ENCODE measurements around the gene SHROOM1. TPM values are rescaled to one million over a fixed set of nuclear protein-coding genes. Genes with fewer than 3 reads are reported as not detected.
"Not testable (repeated sequence)": the region's sequence is repeated elsewhere in the genome, so short reads cannot be mapped to it uniquely, and the experiment has no call there.

SHROOM1 gene
- total RNA-seq, 2 experiments from 2014 or later: 2.5 to 2.7 TPM

GRCh38 chr5:132866342-132867045 is 36.0 kb upstream of the SHROOM1 start, which contains the start of the genes GDF9 and UQCRQ:
Gene GDF9, minus strand, starts transcription at chr5:132866469. Its CDS starts 1,936 bp downstream, at chr5:132864533.
Gene UQCRQ, plus strand, starts transcription at chr5:132866642. Its CDS starts 240 bp downstream, at chr5:132866882.
- Mint-ChIP-seq H3K27me3 (no peaks in the 10 kb centered on the region), H3K27ac (peak within 1 kb of the TSS; percentile 94), H3K4me3 (peak within 1 kb of the TSS; percentile 96), H3K9me3 (no peaks in the 10 kb centered on the region), H3K36me3 (ENCODE audit: low read depth) (peaks cover 30% of the 10 kb centered on the region), H3K4me1 (peaks cover 31% of the 10 kb centered on the region)
- DNase-seq: peak; percentile 93
- POLR2A ChIA-PET: interaction anchor here (0.5 to 4.0 kb wide), 15 partner anchors 10 to 455 kb away, joined by 3 to 25 read pairs (median 3); partner anchors contain the start of genes AFF4, HSPA4, IRF1 and KIF3A
- CTCF ChIA-PET: interaction anchor here (0.9 to 2.0 kb wide), 6 partner anchors 14 to 339 kb away, joined by 3 to 7 read pairs (median 4); partner anchors contain the start of gene SHROOM1

DNA sequence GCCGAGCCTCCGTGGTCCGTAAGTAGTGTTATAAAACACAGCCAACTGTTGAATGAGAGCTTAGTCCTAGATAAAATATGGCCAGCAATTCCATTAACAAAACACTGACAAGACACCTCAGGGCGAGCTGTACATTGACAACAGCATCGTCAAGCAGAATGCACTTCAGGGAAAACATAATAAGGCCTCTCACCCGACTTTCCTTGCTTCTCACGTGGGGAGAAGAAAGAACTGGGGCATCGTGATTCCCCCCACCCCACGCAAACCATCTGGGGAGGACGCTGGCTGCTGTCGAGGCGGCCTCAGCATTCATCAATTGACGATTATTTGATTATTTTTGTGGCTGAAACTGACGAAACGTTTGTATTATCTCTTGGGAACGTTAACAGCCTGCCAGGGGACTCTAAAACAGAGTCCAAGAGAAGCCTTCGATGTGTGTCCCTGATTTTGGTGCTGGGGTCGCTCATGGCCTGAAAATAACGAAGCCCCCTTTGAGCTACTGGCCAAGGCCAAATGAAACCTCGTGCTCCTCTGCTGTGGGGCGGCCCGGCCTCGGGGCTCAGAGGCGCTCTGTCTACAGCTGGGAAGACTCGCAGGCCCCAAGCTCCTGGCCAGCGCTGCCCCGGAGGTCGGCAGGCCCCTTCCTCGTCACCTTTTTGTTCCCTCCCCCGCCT is 35.4 kb upstream of the SHROOM1 start:
- ChIA-PET POLR2A (interaction anchor here (0.5 to 4.0 kb wide), 14 partner anchors 9 to 1317 kb away, joined by 3 to 25 read pairs (median 3); partner anchors contain the start of genes AFF4, HSPA4, KIF3A and SOWAHA), CTCF (interaction anchor here (0.9 to 2.0 kb wide), 5 partner anchors 18 to 339 kb away, joined by 3 to 7 read pairs (median 4); partner anchors contain the start of gene SHROOM1)
- H3K27ac Mint-ChIP-seq: peak overlapping the region; percentile 94
- H3K4me1 Mint-ChIP-seq: peaks cover 31% of the 10 kb centered on the region
- no peak for DNase-seq
- H3K9me3 Mint-ChIP-seq: no peaks in the 10 kb centered on the region
- H3K27me3 Mint-ChIP-seq: no peaks in the 10 kb centered on the region
- peak overlapping the region; percentile 96 for H3K4me3 Mint-ChIP-seq
- H3K36me3 Mint-ChIP-seq (ENCODE audit: low read depth): peaks cover 27% of the 10 kb centered on the region

DNA sequence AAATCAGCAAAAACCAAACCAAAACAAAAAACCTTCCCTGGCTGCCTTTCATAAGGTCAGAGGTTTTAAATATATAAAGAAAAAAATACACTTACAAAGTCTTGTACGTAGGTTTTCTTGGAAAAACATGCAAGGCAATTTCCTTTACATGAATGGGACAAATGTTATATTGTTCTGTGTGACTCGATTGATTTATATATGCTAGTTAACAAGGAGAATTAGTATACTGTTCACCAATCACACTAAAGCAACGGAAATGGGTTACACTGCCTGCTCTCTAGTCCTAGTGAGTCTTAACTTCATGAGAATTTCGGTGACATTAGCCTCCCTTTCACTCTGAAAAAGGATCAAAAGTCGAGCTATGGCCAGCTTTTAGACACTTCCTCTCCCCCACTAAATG is 30.3 kb upstream of the SHROOM1 start:
- no peaks in the 10 kb centered on the region for H3K9me3 Mint-ChIP-seq
- H3K4me3 Mint-ChIP-seq: no peak overlapping the region
- H3K4me1 Mint-ChIP-seq: peaks cover 13% of the 10 kb centered on the region
- no peak overlapping the region for H3K27ac Mint-ChIP-seq
- H3K36me3 Mint-ChIP-seq (ENCODE audit: low read depth): no peaks in the 10 kb centered on the region
- DNase-seq: no peak
- POLR2A ChIA-PET: no interaction called here
- CTCF ChIA-PET: interaction anchor here (0.7 to 2.4 kb wide), 3 partner anchors 23 to 53 kb away, joined by 3 to 8 read pairs (median 8); no protein-coding TSS in a partner anchor
- H3K27me3 Mint-ChIP-seq: peaks cover 1% of the 10 kb centered on the region

DNA sequence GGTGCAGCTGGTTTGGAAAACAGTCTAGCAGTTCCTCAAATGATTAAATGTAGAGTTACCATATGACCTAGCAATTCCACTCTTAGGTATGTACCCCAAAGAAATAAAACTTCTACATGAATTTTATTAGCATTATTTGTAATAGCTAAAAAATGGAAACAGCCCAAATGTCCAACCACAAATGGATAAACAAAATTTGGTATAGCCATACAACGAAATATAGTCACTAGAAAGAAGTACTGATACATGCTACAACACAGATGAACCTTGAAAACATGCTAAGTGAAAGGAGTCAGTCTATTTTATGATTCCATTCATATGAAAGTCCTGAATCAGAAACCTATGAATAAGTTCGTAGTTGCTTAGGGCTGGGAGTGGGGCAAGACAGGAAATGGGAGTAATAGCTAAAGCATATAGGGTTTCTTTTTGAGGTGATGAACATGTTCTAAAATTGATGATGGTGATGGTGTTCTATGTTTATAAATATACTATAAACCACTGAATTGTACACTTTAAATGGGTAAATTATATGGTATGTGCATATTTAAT is 29.5 kb upstream of the SHROOM1 start:
- POLR2A ChIA-PET: no interaction called here

DNA sequence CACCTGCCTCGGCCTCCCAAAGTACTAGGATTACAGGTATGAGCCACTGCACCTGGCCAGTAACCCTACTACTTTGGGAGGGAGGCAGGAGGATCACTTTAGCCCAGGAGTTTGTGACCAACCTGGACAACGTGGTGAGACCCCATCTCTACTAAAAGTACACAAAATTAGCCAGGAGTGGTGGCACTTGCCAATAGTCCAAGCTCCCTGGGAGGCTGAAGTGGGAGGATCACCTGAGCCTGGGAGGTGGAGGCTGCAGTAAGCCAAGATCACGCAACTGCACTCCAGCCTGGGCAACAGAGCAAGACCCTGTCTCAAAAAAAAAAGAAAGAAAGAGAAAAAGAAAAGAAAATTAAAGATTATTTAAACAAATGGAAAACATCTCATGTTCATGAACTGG is 25.6 kb upstream of the SHROOM1 start:
- Mint-ChIP-seq H3K4me3 (no peak overlapping the region), H3K4me1 (peaks cover 8% of the 10 kb centered on the region), H3K9me3 (no peaks in the 10 kb centered on the region), H3K36me3 (ENCODE audit: low read depth) (no peaks in the 10 kb centered on the region), H3K27me3 (peaks cover 8% of the 10 kb centered on the region), H3K27ac (no peak overlapping the region)
- ChIA-PET CTCF (no interaction called here), POLR2A (interaction anchor here (0.6 to 0.9 kb wide), 2 partner anchors 28 to 100 kb away, joined by 3 read pairs; no protein-coding TSS in a partner anchor)
- DNase-seq: peak; percentile 2

More for the DNA sequence above, 29.5 kb upstream of the SHROOM1 start:
- CTCF ChIA-PET: interaction anchor here (0.7 to 2.4 kb wide), 2 partner anchors 23 to 52 kb away, joined by 3 to 8 read pairs; no protein-coding TSS in a partner anchor
- Mint-ChIP-seq H3K9me3 (no peaks in the 10 kb centered on the region), H3K4me3 (no peak overlapping the region), H3K27ac (no peak overlapping the region), H3K27me3 (peaks cover 1% of the 10 kb centered on the region), H3K36me3 (ENCODE audit: low read depth) (no peaks in the 10 kb centered on the region), H3K4me1 (peaks cover 8% of the 10 kb centered on the region)
- DNase-seq: no peak

DNA sequence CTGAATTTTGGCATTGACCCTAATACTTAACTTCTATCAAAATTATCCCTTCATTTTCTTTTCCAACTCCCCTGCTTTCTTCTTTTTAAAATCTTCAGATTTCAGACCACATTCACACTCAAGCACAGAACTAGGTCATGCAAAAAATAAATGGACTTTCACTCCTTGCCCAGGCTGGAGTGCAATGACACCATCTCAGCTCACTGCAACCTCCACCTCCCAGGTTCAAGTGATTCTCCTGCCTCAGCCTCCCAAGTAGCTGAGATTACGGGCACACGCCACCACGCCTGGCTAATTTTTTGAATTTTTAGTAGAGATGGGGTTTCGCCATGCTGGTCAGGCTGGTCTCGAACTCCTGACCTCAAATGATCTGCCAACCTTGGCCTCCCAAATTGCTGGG is 24.5 kb upstream of the SHROOM1 start:
- CTCF ChIA-PET: interaction anchor here (0.7 to 1.5 kb wide), 4 partner anchors 9 to 35 kb away, joined by 3 to 6 read pairs (median 3); no protein-coding TSS in a partner anchor
- H3K4me3 Mint-ChIP-seq; POLR2A ChIA-PET; H3K4me1 Mint-ChIP-seq; H3K9me3 Mint-ChIP-seq; H3K27ac Mint-ChIP-seq; H3K36me3 Mint-ChIP-seq (ENCODE audit: low read depth); H3K27me3 Mint-ChIP-seq: not testable (repeated sequence)
- DNase-seq: peak; percentile 4

DNA sequence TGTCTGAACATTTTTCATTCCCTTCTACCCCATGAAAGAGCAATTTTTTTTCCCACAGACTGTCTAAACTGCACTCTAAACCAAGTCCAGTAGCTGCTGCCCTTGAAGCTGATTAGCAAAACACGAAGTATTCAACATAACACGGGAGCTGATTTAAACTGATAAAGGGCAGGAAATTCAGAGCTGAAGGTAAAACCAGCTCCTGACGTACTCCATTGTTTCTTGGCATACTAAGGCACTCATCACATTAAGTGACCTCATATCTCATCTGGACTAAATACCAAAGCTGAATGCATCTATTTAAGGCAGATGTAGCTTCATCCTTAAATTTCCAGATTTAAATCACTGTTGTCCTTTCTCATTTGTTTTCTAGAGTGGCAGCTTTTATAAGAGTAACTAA is 23.9 kb upstream of the SHROOM1 start:
- no peak for DNase-seq
- ChIA-PET CTCF (interaction anchor here (0.7 to 1.5 kb wide), 4 partner anchors 10 to 34 kb away, joined by 3 to 6 read pairs (median 3); no protein-coding TSS in a partner anchor), POLR2A (no interaction called here)
- Mint-ChIP-seq H3K36me3 (ENCODE audit: low read depth) (no peaks in the 10 kb centered on the region), H3K4me1 (peaks cover 2% of the 10 kb centered on the region), H3K27me3 (peaks cover 8% of the 10 kb centered on the region), H3K27ac (no peak overlapping the region), H3K9me3 (no peaks in the 10 kb centered on the region), H3K4me3 (no peak overlapping the region)

GRCh38 chr5:132853790-132854189 is 23.3 kb upstream of the SHROOM1 start:
- H3K9me3 Mint-ChIP-seq: no peaks in the 10 kb centered on the region
- no peaks in the 10 kb centered on the region for H3K36me3 Mint-ChIP-seq (ENCODE audit: low read depth)
- ChIA-PET CTCF (interaction anchor here (0.6 to 1.7 kb wide), 4 partner anchors 10 to 593 kb away, joined by 3 to 7 read pairs (median 5); no protein-coding TSS in a partner anchor), POLR2A (no interaction called here)
- peaks cover 8% of the 10 kb centered on the region for H3K27me3 Mint-ChIP-seq
- no peak for DNase-seq
- no peak overlapping the region for H3K4me3 Mint-ChIP-seq
- H3K4me1 Mint-ChIP-seq: peaks cover 2% of the 10 kb centered on the region
- no peak overlapping the region for H3K27ac Mint-ChIP-seq

DNA sequence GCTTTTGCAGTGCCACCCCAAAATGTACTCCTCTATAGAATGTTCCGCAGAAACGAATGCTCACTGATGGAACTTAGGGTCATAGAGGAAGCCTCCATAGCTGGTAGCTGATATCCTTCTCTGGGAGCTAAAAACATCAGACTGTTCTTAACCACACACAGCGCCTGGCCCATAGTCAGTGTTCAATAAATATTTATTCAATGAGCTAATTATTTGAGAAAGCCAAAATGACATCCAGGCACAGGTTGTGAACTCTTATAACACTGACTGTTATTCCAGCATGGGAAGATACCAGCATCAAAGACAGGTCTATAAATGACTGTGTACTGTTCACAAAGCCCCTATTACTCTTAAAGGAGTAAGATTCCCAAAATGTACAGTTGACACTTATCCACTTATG is 22.9 kb upstream of the SHROOM1 start:
- no peaks in the 10 kb centered on the region for H3K36me3 Mint-ChIP-seq (ENCODE audit: low read depth)
- CTCF ChIA-PET: interaction anchor here (0.6 to 1.7 kb wide), 2 partner anchors 33 to 593 kb away, joined by 4 to 7 read pairs; no protein-coding TSS in a partner anchor
- H3K27me3 Mint-ChIP-seq: peaks cover 8% of the 10 kb centered on the region
- no peak for DNase-seq
- H3K9me3 Mint-ChIP-seq: no peaks in the 10 kb centered on the region
- H3K4me3 Mint-ChIP-seq: no peak overlapping the region
- POLR2A ChIA-PET: interaction anchor here (1.9 kb wide), 1 partner anchor 13 kb away, joined by 6 read pairs; the partner anchor contains the start of genes GDF9 and UQCRQ
- H3K4me1 Mint-ChIP-seq: peaks cover 2% of the 10 kb centered on the region
- no peak overlapping the region for H3K27ac Mint-ChIP-seq

DNA sequence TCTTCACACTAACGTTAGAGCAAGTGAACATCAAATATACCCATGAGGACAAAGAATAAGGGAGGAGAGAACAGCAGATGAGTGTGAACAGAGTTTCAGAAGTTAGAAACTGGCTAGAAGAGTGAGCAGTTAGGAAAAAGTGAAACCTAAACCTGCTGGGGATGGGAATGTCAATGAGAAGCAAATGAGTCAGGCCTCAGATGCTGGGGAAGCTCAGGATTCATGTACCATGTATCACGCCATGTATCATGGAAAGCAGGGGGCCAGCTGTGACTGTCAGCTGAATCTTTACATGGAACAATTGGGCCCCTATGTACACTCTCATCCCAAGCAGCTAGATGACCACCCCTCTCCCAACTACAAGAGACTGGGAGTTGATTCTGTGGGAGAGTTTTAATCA is 19.6 kb upstream of the SHROOM1 start:
- POLR2A ChIA-PET: interaction anchor here (0.9 kb wide), 1 partner anchor 13 kb away, joined by 3 read pairs; no protein-coding TSS in a partner anchor
- Mint-ChIP-seq H3K27me3 (peaks cover 6% of the 10 kb centered on the region), H3K4me1 (peaks cover 2% of the 10 kb centered on the region), H3K4me3 (no peak overlapping the region), H3K9me3 (no peaks in the 10 kb centered on the region), H3K27ac (no peak overlapping the region), H3K36me3 (ENCODE audit: low read depth) (no peaks in the 10 kb centered on the region)
- CTCF ChIA-PET: interaction anchor here (0.8 kb wide), 1 partner anchor 30 kb away, joined by 5 read pairs; no protein-coding TSS in a partner anchor
- DNase-seq: no peak

DNA sequence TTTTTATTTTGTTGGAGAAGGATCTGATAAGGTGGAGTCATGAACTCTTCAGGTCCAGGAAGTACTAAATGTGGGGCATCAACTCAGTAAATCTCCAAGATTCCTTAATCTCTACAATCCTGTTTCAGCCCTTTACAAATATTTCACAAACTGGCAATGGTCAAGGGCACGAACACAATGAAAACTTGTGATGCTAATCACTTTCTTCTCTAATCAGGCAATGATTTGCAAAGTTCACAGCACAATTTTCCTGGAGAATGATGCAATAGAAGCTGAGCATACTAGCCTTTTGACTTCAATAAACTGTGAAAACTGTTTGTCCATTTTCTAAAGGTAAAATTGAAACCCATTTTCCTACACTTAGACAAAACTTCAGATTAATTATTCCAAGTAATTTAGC is 18.9 kb upstream of the SHROOM1 start:
- CTCF ChIA-PET: interaction anchor here (1.0 to 1.6 kb wide), 2 partner anchors 32 to 34 kb away, joined by 3 to 6 read pairs; no protein-coding TSS in a partner anchor
- Mint-ChIP-seq H3K9me3 (no peaks in the 10 kb centered on the region), H3K4me3 (no peak overlapping the region), H3K27ac (no peak overlapping the region), H3K36me3 (ENCODE audit: low read depth) (no peaks in the 10 kb centered on the region), H3K4me1 (peaks cover 2% of the 10 kb centered on the region), H3K27me3 (peaks cover 2% of the 10 kb centered on the region)
- no peak for DNase-seq
- POLR2A ChIA-PET: no interaction called here

DNA sequence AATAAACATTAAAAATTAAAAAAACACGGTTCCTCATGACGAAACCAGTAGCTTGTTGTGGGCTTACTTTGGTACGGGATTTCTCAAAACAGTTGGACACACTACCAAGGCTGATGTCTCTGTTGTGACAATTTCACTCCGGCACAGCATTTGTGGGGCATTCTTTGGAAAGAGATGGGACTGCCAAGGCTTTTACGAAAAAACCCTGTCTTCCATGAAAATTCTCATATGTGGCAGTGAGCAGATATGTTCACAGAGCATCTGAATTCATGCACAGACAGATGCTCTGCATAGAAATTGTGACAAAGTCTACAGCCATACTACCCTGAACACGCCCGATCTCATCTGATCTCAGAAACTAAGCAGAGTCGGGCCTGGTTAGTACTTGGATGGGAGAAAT is 17.8 kb upstream of the SHROOM1 start:
- H3K9me3 Mint-ChIP-seq: no peaks in the 10 kb centered on the region
- CTCF ChIA-PET: interaction anchor here (0.6 to 1.6 kb wide), 3 partner anchors 28 to 104 kb away, joined by 3 to 6 read pairs (median 4); no protein-coding TSS in a partner anchor
- no peak overlapping the region for H3K27ac Mint-ChIP-seq
- POLR2A ChIA-PET: no interaction called here
- DNase-seq: no peak
- no peak overlapping the region for H3K4me3 Mint-ChIP-seq
- H3K4me1 Mint-ChIP-seq: no peaks in the 10 kb centered on the region
- H3K36me3 Mint-ChIP-seq (ENCODE audit: low read depth): no peaks in the 10 kb centered on the region
- no peaks in the 10 kb centered on the region for H3K27me3 Mint-ChIP-seq
